Kidney (tissue), 14 donors: ENCODE results near the gene PIR. TPM values are rescaled to one million over a fixed set of nuclear protein-coding genes. Genes with fewer than 3 reads are reported as not detected.

Experiments
- DNase-seq, 5 donors: peaks; one replicate each; pipeline ENCODE4 v3.0.0-alpha.2; 2013 to 2020
- FAIRE-seq: peaks from 2 replicates; lab custom pipeline; 2012; peaks lifted over from hg19 to GRCh38; lab: Jason Lieb, UNC
- H3K27ac ChIP-seq, 2 donors: one replicate each; pipeline ENCODE4 v1.7.0; 2013; ENCODE audit warnings: low read depth in 2 of 2, low read length in 2 of 2, inconsistent platforms in 1 of 2
- H3K27me3 ChIP-seq: one replicate; pipeline ENCODE4 v1.7.1; 2013; ENCODE audit warnings: low read length, inconsistent platforms; ENCODE audit not compliant: control insufficient read depth, insufficient read depth
- H3K36me3 ChIP-seq, 3 donors: one replicate each; pipeline versions ENCODE4 v1.7.0 to v1.7.1; 2013; ENCODE audit warnings: low read length in 3 of 3, control low read depth in 1 of 3, inconsistent platforms in 1 of 3; ENCODE audit not compliant: insufficient read depth in 3 of 3, control insufficient read depth in 2 of 3
- H3K4me1 ChIP-seq, 3 donors: one replicate each; pipeline versions ENCODE4 v1.7.0 to v1.7.1; 2013; ENCODE audit warnings: low read length in 3 of 3, inconsistent platforms in 1 of 3, low read depth in 1 of 3; ENCODE audit not compliant: control insufficient read depth in 2 of 3, insufficient read depth in 2 of 3
- H3K4me3 ChIP-seq, 3 donors: one replicate each; pipeline versions ENCODE4 v1.7.0 to v1.8.1; 2013; ENCODE audit warnings: low read length in 3 of 3, control low read depth in 1 of 3, inconsistent platforms in 1 of 3
- H3K9ac ChIP-seq, 3 donors: one replicate each; pipeline versions ENCODE4 v1.7.0 to v1.7.1; 2013; ENCODE audit warnings: low read length in 3 of 3, control low read depth in 1 of 3, inconsistent platforms in 1 of 3
- H3K9me3 ChIP-seq, 3 donors: one replicate each; pipeline versions ENCODE4 v1.7.0 to v1.7.1; 2013; ENCODE audit warnings: low read length in 3 of 3, control low read depth in 1 of 3, inconsistent platforms in 1 of 3; ENCODE audit not compliant: control insufficient read depth in 2 of 3, insufficient read depth in 1 of 3
- CTCF ChIP-seq: IDR thresholded peaks from 3 replicates; pipeline ENCODE4 v1.5.1; 2012; ENCODE audit warnings: mild to moderate bottlenecking, moderate library complexity, borderline replicate concordance; ENCODE audit not compliant: insufficient read depth; ENCODE audit errors: extremely low read depth
- intact Hi-C: fragments of 100-400 bp; cut with DNase I; formaldehyde crosslinking; loops from one replicate; pipeline ENCODE4 v1.11.1; 2022
- polyA plus RNA-seq: library from polyadenylated mRNA; stranded (reverse); fragments of 350-450 nt; fragmentation: Illumina TruSeq; extraction: RNeasy Lipid Tissue Mini Kit (QIAGEN cat#74804); gene quantifications from one replicate; pipeline ENCODE4 v1.2.3, GENCODE V29; 2014; ENCODE audit warnings: low read depth, low replicate concordance; ENCODE audit not compliant: insufficient read depth
- total RNA-seq: library from RNA; stranded (reverse); fragmentation: NEBNext Ultra II Directional; extraction: Animal tissue kit (Norgen Biotek cat#: 25700); gene quantifications from one replicate; pipeline ENCODE4 v1.2.1, GENCODE V29; 2021
- donor health status: control.
- donor health status: control.
- donor health status: control.
- donor health status: control.
- donor health status: control.
- donor health status: DM: yes; HTN: yes; CAD: no.
- donor health status: Normal renal cell carcinoma (clear cell type).

PIR gene
- total and polyA plus RNA-seq, 2 donors from 2014 or later: 7.0 to 36.5 TPM

DNA sequence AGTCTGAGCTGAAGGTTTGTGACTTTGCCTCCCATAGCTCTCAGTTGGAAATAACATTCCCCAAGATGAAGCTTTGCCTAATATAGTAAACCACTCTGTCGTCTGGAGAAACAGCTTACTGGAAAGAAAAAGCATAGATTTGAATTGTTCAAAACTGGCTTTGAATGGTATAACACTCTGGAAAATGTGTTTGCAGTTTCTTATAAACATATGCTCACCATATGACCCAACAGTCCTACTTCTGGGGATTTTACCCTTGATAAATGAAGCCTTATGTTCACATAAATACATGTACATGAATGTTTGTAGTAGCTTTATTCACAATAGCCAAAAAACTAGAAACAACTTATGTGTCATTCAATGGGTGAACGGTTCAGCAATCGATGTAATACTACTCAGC, 119.2 kb downstream of the PIR start:
- intact Hi-C loops: no loop called here

GRCh38 chrX:15366506-15367352, 126.4 kb downstream of the PIR start:
- H3K27ac ChIP-seq: no peak overlapping the region
- intact Hi-C loops: no loop called here
- H3K9me3 ChIP-seq: no peaks in the 10 kb centered on the region
- no peak overlapping the region for H3K9ac ChIP-seq
- no peak for TF ChIP-seq CTCF
- H3K36me3 ChIP-seq: no peaks in the 10 kb centered on the region
- peaks cover 3% of the 10 kb centered on the region for H3K27me3 ChIP-seq
- H3K4me1 ChIP-seq: no peaks in the 10 kb centered on the region
- no peak overlapping the region for H3K4me3 ChIP-seq
- FAIRE-seq (no peak), DNase-seq (no peak)

More for the DNA sequence above, 119.2 kb downstream of the PIR start:
- no peak overlapping the region for H3K9ac ChIP-seq
- DNase-seq (no peak), FAIRE-seq (no peak)
- no peaks in the 10 kb centered on the region for H3K9me3 ChIP-seq
- H3K4me3 ChIP-seq: no peak overlapping the region
- H3K4me1 ChIP-seq: no peaks in the 10 kb centered on the region
- no peaks in the 10 kb centered on the region for H3K36me3 ChIP-seq
- H3K27me3 ChIP-seq: peaks cover 7% of the 10 kb centered on the region
- H3K27ac ChIP-seq: no peak overlapping the region
- no peak for TF ChIP-seq CTCF

GRCh38 chrX:15359701-15360100, 133.4 kb downstream of the PIR start:
- H3K27me3 ChIP-seq: peaks cover 5% of the 10 kb centered on the region
- no peak for DNase-seq
- H3K4me3 ChIP-seq: no peak overlapping the region
- TF ChIP-seq CTCF: no peak
- intact Hi-C loops: no loop called here
- H3K9ac ChIP-seq: no peak overlapping the region
- H3K36me3 ChIP-seq: no peaks in the 10 kb centered on the region
- no peak for FAIRE-seq
- no peaks in the 10 kb centered on the region for H3K4me1 ChIP-seq
- H3K27ac ChIP-seq: no peak overlapping the region
- no peaks in the 10 kb centered on the region for H3K9me3 ChIP-seq

- no peak for TF ChIP-seq CTCF
- Histone ChIP-seq H3K4me1 (no peaks in the 10 kb centered on the region), H3K9me3 (no peaks in the 10 kb centered on the region), H3K27me3 (peaks cover 5% of the 10 kb centered on the region), H3K36me3 (no peaks in the 10 kb centered on the region), H3K4me3 (no peak overlapping the region), H3K27ac (no peak overlapping the region), H3K9ac (no peak overlapping the region)
- intact Hi-C loops: no loop called here
- no peak for FAIRE-seq
- no peak for DNase-seq
These were observed 134.6 kb downstream of the PIR start for GRCh38 chrX:15358533-15358932.
